ENCODE measurements around the gene CENATAC. TPM values are rescaled to one million over a fixed set of nuclear protein-coding genes. Genes with fewer than 3 reads are reported as not detected.

Gene CENATAC
- total and polyA plus RNA-seq, 4 donors = 6.0 to 33.6 (median 13.2) TPM

- Histone ChIP-seq H3K27me3 (ENCODE audit: control insufficient read depth in 4 of 4, insufficient read depth in 4 of 4, low read length in 3 of 4) (no peaks in the 10 kb centered on the region), H3K4me3 (ENCODE audit: low read depth in 1 of 3, low read length in 3 of 3) (peak overlapping the region; percentile 67 to 86 (median 71)), H3K36me3 (ENCODE audit: control insufficient read depth in 4 of 4, insufficient read depth in 3 of 4, low read depth in 1 of 4, low read length in 3 of 4) (peaks cover 5 to 18% (median 15%) of the 10 kb centered on the region in 4 donors), H3K4me1 (ENCODE audit: control insufficient read depth in 4 of 4, insufficient read depth in 4 of 4, low read length in 3 of 4) (peaks cover 19 to 84% (median 63%) of the 10 kb centered on the region in 4 donors), H3K9ac (ENCODE audit: low read depth in 1 of 2, low read length in 2 of 2) (peak overlapping the region; percentile 21 to 73), H3K27ac (ENCODE audit: low read depth in 1 of 2, low read length in 2 of 2) (peak overlapping the region; percentile 92 to 97), H3K9me3 (ENCODE audit: control insufficient read depth in 4 of 4, low read length in 3 of 4) (no peaks in the 10 kb centered on the region)
- peak; percentile 49 for DNase-seq (ENCODE audit: low spot score)
- TF ChIP-seq GABPA (IDR thresholded peaks at IDR 0.05 in 1 of 2, conservative IDR thresholded peaks at IDR 0.05 in 1 of 2) (peak in 1 of 2 donors; percentile 52), RXRA (IDR thresholded peaks at IDR 0.05) (peak; percentile 54 to 81), NR2F2 (IDR thresholded peaks at IDR 0.05) (no peak), RAD21 (IDR thresholded peaks at IDR 0.05) (no peak), HNF4A (conservative IDR thresholded peaks at IDR 0.05) (peak; percentile 75 to 85), TAF1 (conservative IDR thresholded peaks at IDR 0.05) (no peak), SP1 (IDR thresholded peaks at IDR 0.05) (peak; percentile 68), HNF4G (IDR thresholded peaks at IDR 0.05) (peak; percentile 36), REST (IDR thresholded peaks at IDR 0.05) (no peak), JUND (IDR thresholded peaks at IDR 0.05) (peak in 1 of 2 donors; percentile 7), FOXA2 (IDR thresholded peaks at IDR 0.05) (peak; percentile 48), EGR1 (IDR thresholded peaks at IDR 0.05; ENCODE audit: low read depth in 2 of 2) (no peak), ATF3 (IDR thresholded peaks at IDR 0.05) (no peak), YY1 (IDR thresholded peaks at IDR 0.05) (no peak), FOXA1 (IDR thresholded peaks at IDR 0.05) (no peak)
- TF ChIP-seq, protein P1, sequence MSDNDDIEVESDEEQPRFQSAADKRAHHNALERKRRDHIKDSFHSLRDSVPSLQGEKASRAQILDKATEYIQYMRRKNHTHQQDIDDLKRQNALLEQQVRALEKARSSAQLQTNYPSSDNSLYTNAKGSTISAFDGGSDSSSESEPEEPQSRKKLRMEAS (IDR thresholded peaks at IDR 0.05) = peak; percentile 74
- TF ChIP-seq, protein P2, sequence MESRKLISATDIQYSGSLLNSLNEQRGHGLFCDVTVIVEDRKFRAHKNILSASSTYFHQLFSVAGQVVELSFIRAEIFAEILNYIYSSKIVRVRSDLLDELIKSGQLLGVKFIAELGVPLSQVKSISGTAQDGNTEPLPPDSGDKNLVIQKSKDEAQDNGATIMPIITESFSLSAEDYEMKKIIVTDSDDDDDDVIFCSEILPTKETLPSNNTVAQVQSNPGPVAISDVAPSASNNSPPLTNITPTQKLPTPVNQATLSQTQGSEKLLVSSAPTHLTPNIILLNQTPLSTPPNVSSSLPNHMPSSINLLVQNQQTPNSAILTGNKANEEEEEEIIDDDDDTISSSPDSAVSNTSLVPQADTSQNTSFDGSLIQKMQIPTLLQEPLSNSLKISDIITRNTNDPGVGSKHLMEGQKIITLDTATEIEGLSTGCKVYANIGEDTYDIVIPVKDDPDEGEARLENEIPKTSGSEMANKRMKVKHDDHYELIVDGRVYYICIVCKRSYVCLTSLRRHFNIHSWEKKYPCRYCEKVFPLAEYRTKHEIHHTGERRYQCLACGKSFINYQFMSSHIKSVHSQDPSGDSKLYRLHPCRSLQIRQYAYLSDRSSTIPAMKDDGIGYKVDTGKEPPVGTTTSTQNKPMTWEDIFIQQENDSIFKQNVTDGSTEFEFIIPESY (IDR thresholded peaks at IDR 0.05) = no peak
- TF ChIP-seq, protein P3, sequence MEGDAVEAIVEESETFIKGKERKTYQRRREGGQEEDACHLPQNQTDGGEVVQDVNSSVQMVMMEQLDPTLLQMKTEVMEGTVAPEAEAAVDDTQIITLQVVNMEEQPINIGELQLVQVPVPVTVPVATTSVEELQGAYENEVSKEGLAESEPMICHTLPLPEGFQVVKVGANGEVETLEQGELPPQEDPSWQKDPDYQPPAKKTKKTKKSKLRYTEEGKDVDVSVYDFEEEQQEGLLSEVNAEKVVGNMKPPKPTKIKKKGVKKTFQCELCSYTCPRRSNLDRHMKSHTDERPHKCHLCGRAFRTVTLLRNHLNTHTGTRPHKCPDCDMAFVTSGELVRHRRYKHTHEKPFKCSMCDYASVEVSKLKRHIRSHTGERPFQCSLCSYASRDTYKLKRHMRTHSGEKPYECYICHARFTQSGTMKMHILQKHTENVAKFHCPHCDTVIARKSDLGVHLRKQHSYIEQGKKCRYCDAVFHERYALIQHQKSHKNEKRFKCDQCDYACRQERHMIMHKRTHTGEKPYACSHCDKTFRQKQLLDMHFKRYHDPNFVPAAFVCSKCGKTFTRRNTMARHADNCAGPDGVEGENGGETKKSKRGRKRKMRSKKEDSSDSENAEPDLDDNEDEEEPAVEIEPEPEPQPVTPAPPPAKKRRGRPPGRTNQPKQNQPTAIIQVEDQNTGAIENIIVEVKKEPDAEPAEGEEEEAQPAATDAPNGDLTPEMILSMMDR (IDR thresholded peaks at IDR 0.05; ENCODE audit: low read depth, low read length, missing input control) = no peak
- WGBS = 50% methylated on average over 16 of the region's 16 CpGs
Measured at GRCh38 chr11:119025978-119026766, 28.2 kb downstream of the CENATAC start.

All from liver (tissue), 9 donors.